ENCODE results near the gene JAG1.
A peak's percentile ranks its signal among the peaks of the same experiment; 100 is the strongest.
"Not testable (repeated sequence)": the region's sequence is repeated elsewhere in the genome, so short reads cannot be mapped to it uniquely, and the experiment has no call there.

JAG1 gene

DNA sequence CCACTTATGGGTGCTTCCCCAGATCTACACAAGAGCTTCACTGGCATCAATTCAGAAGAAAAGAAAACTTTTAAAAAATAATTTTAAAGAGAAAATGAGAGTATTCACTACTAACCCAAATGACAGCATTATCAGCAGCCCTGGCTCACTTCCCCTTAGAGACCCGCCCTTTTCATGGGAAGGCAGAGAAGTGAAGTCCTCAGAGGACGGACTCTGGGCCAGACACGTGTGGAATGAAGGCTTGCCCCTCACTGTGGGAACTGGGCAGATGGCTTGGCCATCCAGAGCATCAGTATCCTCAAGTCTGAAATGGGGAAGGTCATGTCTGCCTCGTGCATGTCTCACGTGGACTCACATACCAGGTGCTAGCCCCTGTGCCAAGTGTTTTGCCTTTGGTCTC is 63.5 kb downstream of the JAG1 start:
- no peak for DNase-seq (ENCODE audit: low read depth)

- no peak for DNase-seq (ENCODE audit: low read depth)
Observed at GRCh38 chr20:10609770-10610169, 64.0 kb downstream of the JAG1 start.

DNA sequence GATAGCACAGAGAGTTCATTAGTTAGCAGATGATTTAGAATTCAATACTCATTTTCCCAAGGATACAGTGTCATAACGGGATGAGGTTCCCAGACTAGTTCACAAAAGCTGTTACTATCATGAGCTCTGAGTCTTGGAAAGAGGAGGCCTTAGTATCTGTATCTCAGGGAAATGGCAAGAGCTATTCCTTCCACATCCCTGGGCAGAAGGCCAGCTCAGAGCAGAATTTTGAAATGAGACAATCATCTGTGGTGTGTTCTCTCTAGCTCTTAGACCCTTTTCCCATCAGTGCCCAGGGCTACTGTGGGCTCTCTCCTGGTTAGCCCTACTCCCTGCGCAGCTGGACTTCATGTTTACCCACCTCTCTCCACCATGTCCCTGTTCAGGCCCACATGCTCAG is 64.5 kb downstream of the JAG1 start:
- DNase-seq (ENCODE audit: low read depth), result no peak

- no peak for DNase-seq (ENCODE audit: low read depth)
Observed at GRCh38 chr20:10605547-10606195, 68.1 kb downstream of the JAG1 start.

DNA sequence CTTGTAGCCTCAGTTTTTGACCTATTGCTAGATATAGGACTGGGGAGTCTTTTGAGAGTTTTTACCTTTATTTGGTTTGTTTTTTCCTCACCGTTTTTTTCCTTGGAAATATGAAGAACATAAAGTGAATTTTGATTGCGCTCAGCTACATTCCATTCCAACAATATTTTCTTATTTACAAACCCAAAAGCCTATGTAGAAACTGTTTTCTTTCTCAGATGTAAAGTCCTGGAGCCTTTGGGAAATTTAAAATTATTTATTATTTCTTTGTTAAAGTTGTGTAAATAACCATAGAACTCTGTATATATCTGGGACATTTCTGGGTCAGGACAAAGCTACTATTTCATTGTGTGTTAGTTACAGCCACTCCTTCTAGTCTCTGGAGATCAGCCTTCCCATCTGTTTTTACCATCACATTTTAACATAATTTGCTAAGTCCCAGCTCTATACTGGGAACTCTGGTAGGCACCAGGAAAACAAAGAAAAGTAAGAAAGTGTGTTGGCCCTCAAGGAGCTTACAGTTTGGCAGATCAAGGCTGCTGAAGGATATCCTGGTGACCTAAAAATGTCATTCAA is 68.8 kb downstream of the JAG1 start:
- no peak for DNase-seq (ENCODE audit: low read depth)

GRCh38 chr20:10603971-10604864 is 69.6 kb downstream of the JAG1 start:
- peak; percentile 65 for DNase-seq (ENCODE audit: low read depth)

- DNase-seq (ENCODE audit: low read depth), result no peak
Observed at GRCh38 chr20:10603378-10603777, 70.4 kb downstream of the JAG1 start.

GRCh38 chr20:10602221-10602871 is 71.5 kb downstream of the JAG1 start:
- DNase-seq (ENCODE audit: low read depth), result no peak

DNA sequence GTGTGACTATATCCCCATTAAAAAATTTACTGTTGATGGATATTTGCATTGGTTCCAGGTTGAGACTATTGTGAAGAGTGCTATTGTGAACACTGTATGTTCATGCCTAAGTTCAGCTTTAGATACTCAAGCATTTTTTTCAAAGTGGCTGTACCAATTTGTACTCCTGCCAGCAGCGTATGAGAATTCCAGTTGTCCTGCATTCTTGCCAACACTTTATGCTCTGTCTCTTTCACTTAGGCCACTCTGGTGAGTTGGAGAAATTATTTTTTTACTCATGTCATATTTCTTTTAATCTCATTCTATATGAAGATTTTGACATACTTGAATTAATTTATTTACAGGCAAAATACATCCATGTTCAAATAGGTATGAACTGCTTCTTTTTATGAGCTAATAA is 76.2 kb downstream of the JAG1 start:
- DNase-seq (ENCODE audit: low read depth), result no peak

GRCh38 chr20:10596710-10597121 is 77.1 kb downstream of the JAG1 start:
- peak; percentile 47 for DNase-seq (ENCODE audit: low read depth)

DNA sequence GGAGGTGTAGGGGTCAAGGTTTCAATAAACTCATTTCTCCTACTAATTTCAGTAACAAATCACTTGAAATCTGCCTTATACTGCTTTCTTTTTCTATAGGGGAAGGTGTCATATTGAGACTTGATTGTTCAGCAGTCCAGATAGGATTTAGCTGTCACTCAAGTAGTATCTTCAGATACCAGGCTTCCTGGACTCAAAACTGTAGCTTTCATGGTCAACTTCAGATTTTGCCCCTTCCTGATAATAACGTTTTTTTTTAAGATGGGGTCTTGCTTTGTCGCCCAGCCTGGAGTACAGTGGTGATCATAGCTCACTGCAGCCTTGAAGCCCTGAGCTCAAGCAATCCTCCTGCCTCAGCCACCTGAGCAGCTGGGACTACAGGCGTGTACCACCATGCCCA is 77.8 kb downstream of the JAG1 start:
- DNase-seq (ENCODE audit: low read depth), result no peak

DNA sequence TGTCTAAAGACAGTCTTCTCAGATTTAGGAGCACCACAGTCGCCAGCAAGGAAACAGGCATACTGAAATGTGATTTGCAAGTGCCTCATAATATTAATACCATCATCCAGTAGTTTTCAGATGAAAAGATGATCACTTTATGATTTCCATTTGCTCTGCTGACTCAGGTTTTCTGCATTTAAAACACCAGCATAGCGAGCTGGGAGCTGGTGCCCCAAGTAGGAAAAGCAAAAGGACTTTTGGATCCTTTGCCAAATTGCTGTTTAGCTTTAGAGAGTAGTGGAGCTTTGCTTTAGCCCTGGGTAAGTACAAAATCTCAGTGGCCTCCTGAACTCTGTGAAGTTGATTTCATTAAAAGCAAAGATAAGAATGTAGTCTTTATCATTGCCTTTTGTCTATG is 78.5 kb downstream of the JAG1 start:
- no peak for DNase-seq (ENCODE audit: low read depth)

- no peak for DNase-seq (ENCODE audit: low read depth)
Observed at GRCh38 chr20:10594296-10594868, 79.4 kb downstream of the JAG1 start.

GRCh38 chr20:10591946-10592521 is 81.8 kb downstream of the JAG1 start:
- no peak for DNase-seq (ENCODE audit: low read depth)

DNA sequence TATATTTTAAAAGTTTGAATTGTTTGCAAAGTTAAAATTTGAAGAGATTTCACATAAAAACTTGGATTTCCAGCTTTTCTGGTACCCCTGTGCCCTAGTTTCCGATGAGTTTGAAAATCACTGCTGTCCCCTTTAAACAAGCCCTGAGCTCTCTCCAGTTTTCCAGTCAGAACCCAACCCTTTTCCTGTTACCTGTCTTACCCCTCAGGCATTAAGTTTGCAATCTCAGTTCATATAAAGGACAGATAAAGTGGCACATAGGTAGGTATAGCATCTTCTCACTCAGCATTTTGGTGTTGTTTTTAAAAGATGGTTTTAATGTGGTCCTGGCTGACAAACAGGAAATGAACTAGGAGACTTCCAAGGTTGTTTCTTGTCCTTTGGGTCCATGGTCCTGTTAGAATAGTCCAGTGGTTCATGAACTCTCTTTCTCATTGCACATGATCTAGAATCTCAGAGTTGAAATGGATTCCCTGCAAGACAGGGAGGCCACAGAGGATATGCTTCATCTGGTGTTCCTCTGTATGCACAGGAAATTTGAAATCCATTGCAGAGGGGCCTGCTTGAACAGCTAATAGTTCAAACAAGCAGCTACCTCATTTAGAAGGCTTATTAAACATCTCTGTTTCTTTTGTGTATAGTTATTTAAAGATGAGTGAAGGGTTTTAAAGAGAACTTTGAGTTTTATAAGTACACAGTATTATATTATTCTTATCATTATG is 82.7 kb downstream of the JAG1 start:
- DNase-seq (ENCODE audit: low read depth), result no peak

DNA sequence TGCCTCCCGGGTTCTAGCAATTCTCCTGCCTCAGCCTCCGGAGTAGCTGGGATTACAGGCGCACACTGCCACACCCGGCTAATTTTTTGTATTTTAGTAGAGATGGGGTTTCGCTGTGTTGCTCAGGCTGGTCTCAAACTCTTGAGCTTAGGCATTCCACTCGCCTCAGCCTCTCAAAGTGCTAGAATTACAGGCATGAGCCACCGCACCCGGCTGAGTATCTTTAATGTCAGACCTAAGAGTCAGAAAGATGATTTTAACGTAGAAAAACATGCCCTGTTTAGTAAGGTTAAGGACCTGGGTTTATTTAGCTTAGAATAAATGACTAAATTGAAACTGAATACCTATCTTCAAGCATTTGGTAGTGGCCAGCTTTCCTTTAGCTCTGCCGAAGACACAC is 83.4 kb downstream of the JAG1 start:
- DNase-seq (ENCODE audit: low read depth), result not testable (repeated sequence)

Data from fibroblast of the conjunctiva (primary cell).